GM21526 (cell line): ENCODE data around the gene PDZD2.

Source experiments
- ATAC-seq: cut with Tn5 transposase; IDR thresholded peaks from one replicate; pipeline ENCODE4 v1.9.1; 2021; ENCODE audit warnings: moderate library complexity; ENCODE audit not compliant: unreplicated experiment, low FRiP score

The PDZD2 gene

GRCh38 chr5:31809050-31809870 is 170.3 kb downstream of the PDZD2 start:
- no peak for ATAC-seq

- ATAC-seq = no peak
Measured at GRCh38 chr5:31811210-31811609, 172.3 kb downstream of the PDZD2 start.

- ATAC-seq = no peak
Measured at GRCh38 chr5:31815376-31815775, 176.4 kb downstream of the PDZD2 start.

DNA sequence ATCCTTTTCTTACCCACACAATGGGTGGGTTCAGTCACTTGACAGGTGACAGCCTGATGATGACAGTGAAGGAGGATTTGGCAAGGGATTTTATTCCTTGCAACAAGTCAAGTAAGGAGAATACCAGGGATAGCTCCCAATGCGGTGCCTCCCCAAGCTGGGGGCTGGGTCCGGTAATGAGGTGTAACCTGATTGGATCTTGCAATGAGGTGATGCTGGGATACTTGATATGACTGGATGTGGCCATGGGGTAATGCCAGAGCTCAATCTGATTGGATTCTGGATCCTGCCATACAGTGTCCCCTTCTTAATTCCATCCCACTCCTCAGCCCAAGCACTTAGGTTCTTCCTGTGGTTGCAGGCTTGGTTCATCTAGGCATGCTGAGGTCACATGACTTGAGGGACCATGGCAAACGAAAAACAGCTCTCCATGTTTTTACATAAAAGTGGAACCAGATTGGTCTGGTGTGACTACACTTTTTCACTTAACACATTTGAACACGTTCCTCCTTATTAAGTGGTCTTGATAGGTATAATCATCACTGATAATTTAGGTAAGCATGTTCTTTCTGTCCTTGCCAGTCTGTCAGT is 181.1 kb downstream of the PDZD2 start:
- ATAC-seq = no peak

GRCh38 chr5:31823472-31823871 is 184.5 kb downstream of the PDZD2 start:
- no peak for ATAC-seq

DNA sequence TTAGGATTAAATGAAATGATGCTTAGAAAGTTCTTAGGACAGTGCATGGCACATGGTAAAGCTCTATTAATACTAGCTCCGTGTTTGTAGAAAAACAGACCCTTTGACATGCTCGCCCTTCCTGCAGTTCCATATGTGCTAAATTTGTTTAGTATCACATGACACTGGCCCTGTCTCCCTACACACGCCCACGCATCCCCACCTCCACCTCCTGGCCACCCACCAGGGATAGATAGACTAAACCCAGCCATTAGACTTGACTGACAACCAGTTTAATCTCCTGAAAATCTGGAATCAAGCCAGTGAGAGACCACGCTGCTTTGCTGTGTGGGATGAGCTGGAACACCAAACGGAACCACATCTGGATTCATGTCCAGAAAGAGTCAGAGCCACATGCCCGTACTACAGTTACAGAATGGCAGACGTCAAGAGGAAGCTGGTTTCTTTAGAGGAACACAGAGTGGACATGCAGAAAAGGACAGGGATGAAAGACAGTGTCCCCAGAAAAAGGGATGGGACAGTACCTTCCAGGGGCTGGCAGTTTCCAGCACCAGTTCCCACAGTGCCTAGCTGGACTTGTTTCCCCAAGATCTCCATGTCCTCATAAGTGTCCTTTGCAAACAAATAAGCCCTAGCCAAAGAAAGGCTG is 186.1 kb downstream of the PDZD2 start:
- no peak for ATAC-seq

GRCh38 chr5:31825518-31826068 is 186.7 kb downstream of the PDZD2 start:
- ATAC-seq = peak; percentile 59

- no peak for ATAC-seq
Measured at GRCh38 chr5:31827867-31828266, 188.9 kb downstream of the PDZD2 start.

- no peak for ATAC-seq
Measured at GRCh38 chr5:31832966-31833365, 194.0 kb downstream of the PDZD2 start.

- ATAC-seq = no peak
Measured at GRCh38 chr5:31833710-31834109, 194.8 kb downstream of the PDZD2 start.

DNA sequence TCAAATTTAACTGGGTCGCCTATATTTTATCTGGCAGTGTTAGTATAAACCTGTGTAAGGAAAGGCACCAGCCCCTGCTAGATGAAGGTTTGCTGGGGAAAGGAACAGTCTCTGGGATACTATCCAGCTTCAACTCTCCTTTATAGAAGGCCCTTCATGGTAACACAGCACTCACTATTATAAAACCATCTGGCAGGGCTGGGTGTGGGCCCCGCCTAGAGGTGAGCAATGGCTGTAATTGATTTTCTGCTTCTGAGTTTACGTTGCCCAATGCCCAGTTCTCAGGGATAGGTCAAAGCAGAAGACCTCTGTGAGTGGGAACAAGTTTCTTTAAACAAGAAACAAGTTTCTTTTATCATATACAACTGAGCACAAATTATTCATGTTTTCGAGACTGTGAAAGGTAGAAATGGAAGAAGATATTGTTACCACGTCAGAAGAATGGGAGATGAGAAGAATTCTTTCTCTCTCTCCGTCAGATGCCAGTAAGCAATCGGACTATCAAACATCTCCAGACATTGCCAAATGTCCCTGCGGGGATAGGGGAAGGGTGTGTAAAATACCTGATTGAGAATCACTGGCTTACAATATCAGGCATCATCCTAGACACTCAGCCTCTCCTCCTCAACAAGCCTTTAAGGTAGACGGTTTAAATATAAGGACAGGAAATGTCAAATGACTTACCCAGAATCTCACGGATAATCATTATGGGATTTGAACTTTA is 205.9 kb downstream of the PDZD2 start:
- no peak for ATAC-seq

GRCh38 chr5:31845361-31845760 is 206.4 kb downstream of the PDZD2 start:
- no peak for ATAC-seq

GRCh38 chr5:31846934-31847333 is 208.0 kb downstream of the PDZD2 start:
- no peak for ATAC-seq

DNA sequence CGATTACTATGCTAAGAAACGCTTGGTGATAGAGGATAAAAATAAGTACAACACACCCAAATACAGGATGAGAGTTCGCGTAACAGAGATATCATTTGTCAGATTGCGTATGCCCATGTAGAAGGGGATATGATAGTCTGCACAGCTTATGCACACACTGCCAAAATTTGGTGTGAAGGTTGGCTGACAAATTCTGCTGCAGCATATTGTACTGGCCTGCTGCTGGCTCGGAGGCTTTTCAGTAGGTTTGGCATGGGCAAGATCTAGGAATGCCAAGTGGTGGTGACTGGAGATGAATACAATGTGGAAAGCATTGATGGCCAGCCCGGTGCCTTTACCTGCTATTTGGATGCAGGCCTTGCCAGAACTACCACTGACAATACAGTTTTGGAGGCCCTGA is 208.4 kb downstream of the PDZD2 start:
- no peak for ATAC-seq

GRCh38 chr5:31850981-31851689 is 212.2 kb downstream of the PDZD2 start:
- no peak for ATAC-seq

- no peak for ATAC-seq
Measured at GRCh38 chr5:31853398-31854135, 214.6 kb downstream of the PDZD2 start.

- no peak for ATAC-seq
Measured at GRCh38 chr5:31854181-31855133, 215.5 kb downstream of the PDZD2 start.
